ENCODE data around the gene HOXD9. TPM values are rescaled to one million over a fixed set of nuclear protein-coding genes. Genes with fewer than 3 reads are reported as not detected.

The HOXD9 gene
- total RNA-seq, 1 donor from 2014 or later: not detected

- Mint-ChIP-seq H3K4me3 (no peak overlapping the region), H3K9me3 (peaks cover 7% of the 10 kb centered on the region), H3K27me3 (ENCODE audit: insufficient read depth) (peaks cover 82% of the 10 kb centered on the region), H3K4me1 (ENCODE audit: low read depth) (no peaks in the 10 kb centered on the region), H3K36me3 (ENCODE audit: low read depth) (peaks cover 5% of the 10 kb centered on the region), H3K27ac (no peak overlapping the region)
- no peak for DNase-seq (ENCODE audit: low spot score)
- intact Hi-C loops (cut with micrococcal nuclease): loop anchor here (10.0 kb wide), 1 partner anchor 51 kb away; the partner anchor contains the start of gene HOXD10
Measured at GRCh38 chr2:176166272-176166671, 43.8 kb downstream of the HOXD9 start.

GRCh38 chr2:176167398-176167797 is 44.9 kb downstream of the HOXD9 start:
- intact Hi-C loops (cut with micrococcal nuclease): loop anchor here (10.0 kb wide), 1 partner anchor 53 kb away; the partner anchor contains the start of gene HOXD10
- peaks cover 5% of the 10 kb centered on the region for H3K36me3 Mint-ChIP-seq (ENCODE audit: low read depth)
- H3K4me1 Mint-ChIP-seq (ENCODE audit: low read depth): no peaks in the 10 kb centered on the region
- peaks cover 81% of the 10 kb centered on the region for H3K27me3 Mint-ChIP-seq (ENCODE audit: insufficient read depth)
- no peak overlapping the region for H3K4me3 Mint-ChIP-seq
- no peak overlapping the region for H3K27ac Mint-ChIP-seq
- H3K9me3 Mint-ChIP-seq: peaks cover 7% of the 10 kb centered on the region
- no peak for DNase-seq (ENCODE audit: low spot score)

- H3K36me3 Mint-ChIP-seq (ENCODE audit: low read depth): peaks cover under 1% of the 10 kb centered on the region
- peaks cover 1% of the 10 kb centered on the region for H3K9me3 Mint-ChIP-seq
- DNase-seq (ENCODE audit: low spot score): no peak
- no peak overlapping the region for H3K4me3 Mint-ChIP-seq
- intact Hi-C loops (cut with micrococcal nuclease): loop anchor here (10.0 kb wide), 1 partner anchor 54 kb away; the partner anchor contains the start of gene HOXD10
- H3K4me1 Mint-ChIP-seq (ENCODE audit: low read depth): no peaks in the 10 kb centered on the region
- H3K27me3 Mint-ChIP-seq (ENCODE audit: insufficient read depth): peaks cover 82% of the 10 kb centered on the region
- no peak overlapping the region for H3K27ac Mint-ChIP-seq
Measured at GRCh38 chr2:176169181-176169580, 46.7 kb downstream of the HOXD9 start.

- no peaks in the 10 kb centered on the region for H3K4me1 Mint-ChIP-seq (ENCODE audit: low read depth)
- intact Hi-C loops (cut with micrococcal nuclease): loop anchor here (5.0 to 10.0 kb wide), 3 partner anchors 37 to 1842 kb away; partner anchors contain the start of gene HOXD10
- peaks cover 82% of the 10 kb centered on the region for H3K27me3 Mint-ChIP-seq (ENCODE audit: insufficient read depth)
- no peak overlapping the region for H3K4me3 Mint-ChIP-seq
- H3K27ac Mint-ChIP-seq: no peak overlapping the region
- no peaks in the 10 kb centered on the region for H3K9me3 Mint-ChIP-seq
- DNase-seq (ENCODE audit: low spot score): no peak
- no peaks in the 10 kb centered on the region for H3K36me3 Mint-ChIP-seq (ENCODE audit: low read depth)
Measured at GRCh38 chr2:176169711-176170110, 47.2 kb downstream of the HOXD9 start.

GRCh38 chr2:176170602-176171305 is 48.2 kb downstream of the HOXD9 start:
- Mint-ChIP-seq H3K9me3 (no peaks in the 10 kb centered on the region), H3K4me3 (no peak overlapping the region), H3K4me1 (ENCODE audit: low read depth) (no peaks in the 10 kb centered on the region), H3K36me3 (ENCODE audit: low read depth) (no peaks in the 10 kb centered on the region), H3K27ac (no peak overlapping the region), H3K27me3 (ENCODE audit: insufficient read depth) (peaks cover 81% of the 10 kb centered on the region)
- intact Hi-C loops (cut with micrococcal nuclease): loop anchor here (5.0 kb wide), 2 partner anchors 38 to 1843 kb away; no protein-coding TSS in a partner anchor
- no peak for DNase-seq (ENCODE audit: low spot score)

GRCh38 chr2:176171351-176172006 is 49.0 kb downstream of the HOXD9 start:
- H3K9me3 Mint-ChIP-seq: no peaks in the 10 kb centered on the region
- H3K27ac Mint-ChIP-seq: no peak overlapping the region
- no peak for DNase-seq (ENCODE audit: low spot score)
- H3K27me3 Mint-ChIP-seq (ENCODE audit: insufficient read depth): peaks cover 81% of the 10 kb centered on the region
- H3K4me1 Mint-ChIP-seq (ENCODE audit: low read depth): peaks cover 2% of the 10 kb centered on the region
- H3K4me3 Mint-ChIP-seq: no peak overlapping the region
- H3K36me3 Mint-ChIP-seq (ENCODE audit: low read depth): no peaks in the 10 kb centered on the region
- intact Hi-C loops (cut with micrococcal nuclease): loop anchor here (5.0 kb wide), 2 partner anchors 39 to 1844 kb away; no protein-coding TSS in a partner anchor

- intact Hi-C loops (cut with micrococcal nuclease): loop anchor here (5.0 kb wide), 2 partner anchors 40 to 1845 kb away; no protein-coding TSS in a partner anchor
- H3K4me3 Mint-ChIP-seq: peak overlapping the region; percentile 32
- peaks cover 81% of the 10 kb centered on the region for H3K27me3 Mint-ChIP-seq (ENCODE audit: insufficient read depth)
- H3K36me3 Mint-ChIP-seq (ENCODE audit: low read depth): no peaks in the 10 kb centered on the region
- H3K9me3 Mint-ChIP-seq: no peaks in the 10 kb centered on the region
- no peak for DNase-seq (ENCODE audit: low spot score)
- H3K4me1 Mint-ChIP-seq (ENCODE audit: low read depth): peaks cover 6% of the 10 kb centered on the region
- peak overlapping the region; percentile 47 for H3K27ac Mint-ChIP-seq
Measured at GRCh38 chr2:176172007-176172894, 49.7 kb downstream of the HOXD9 start.

GRCh38 chr2:176172895-176173566 is 50.5 kb downstream of the HOXD9 start:
- intact Hi-C loops (cut with micrococcal nuclease): loop anchor here (5.0 kb wide), 2 partner anchors 41 to 1846 kb away; no protein-coding TSS in a partner anchor
- Mint-ChIP-seq H3K27me3 (ENCODE audit: insufficient read depth) (peaks cover 79% of the 10 kb centered on the region), H3K4me1 (ENCODE audit: low read depth) (peaks cover 6% of the 10 kb centered on the region), H3K4me3 (peak overlapping the region; percentile 32), H3K27ac (peak overlapping the region; percentile 47), H3K9me3 (no peaks in the 10 kb centered on the region), H3K36me3 (ENCODE audit: low read depth) (no peaks in the 10 kb centered on the region)
- no peak for DNase-seq (ENCODE audit: low spot score)

GRCh38 chr2:176173567-176174381 is 51.3 kb downstream of the HOXD9 start:
- H3K36me3 Mint-ChIP-seq (ENCODE audit: low read depth): no peaks in the 10 kb centered on the region
- intact Hi-C loops (cut with micrococcal nuclease): loop anchor here (1.0 to 5.0 kb wide), 3 partner anchors 8 to 1846 kb away; no protein-coding TSS in a partner anchor
- DNase-seq (ENCODE audit: low spot score): no peak
- H3K27ac Mint-ChIP-seq: no peak overlapping the region
- H3K27me3 Mint-ChIP-seq (ENCODE audit: insufficient read depth): peaks cover 79% of the 10 kb centered on the region
- H3K4me1 Mint-ChIP-seq (ENCODE audit: low read depth): peaks cover 6% of the 10 kb centered on the region
- no peak overlapping the region for H3K4me3 Mint-ChIP-seq
- no peaks in the 10 kb centered on the region for H3K9me3 Mint-ChIP-seq

- H3K4me3 Mint-ChIP-seq: no peak overlapping the region
- no peaks in the 10 kb centered on the region for H3K36me3 Mint-ChIP-seq (ENCODE audit: low read depth)
- no peaks in the 10 kb centered on the region for H3K9me3 Mint-ChIP-seq
- peaks cover 6% of the 10 kb centered on the region for H3K4me1 Mint-ChIP-seq (ENCODE audit: low read depth)
- H3K27ac Mint-ChIP-seq: no peak overlapping the region
- intact Hi-C loops (cut with micrococcal nuclease): loop anchor here (1.0 to 5.0 kb wide), 3 partner anchors 9 to 1847 kb away; no protein-coding TSS in a partner anchor
- no peak for DNase-seq (ENCODE audit: low spot score)
- H3K27me3 Mint-ChIP-seq (ENCODE audit: insufficient read depth): peaks cover 84% of the 10 kb centered on the region
Measured at GRCh38 chr2:176174382-176174823, 51.9 kb downstream of the HOXD9 start.
